Subcutaneous abdominal adipose tissue (tissue), 5 donors: ENCODE data around the gene GNG4.
"Not testable (repeated sequence)": the region's sequence is repeated elsewhere in the genome, so short reads cannot be mapped to it uniquely, and the experiment has no call there.

Source experiments
- H3K27ac ChIP-seq: one replicate; pipeline ENCODE4 v1.7.0; 2013; ENCODE audit warnings: low read depth, mild to moderate bottlenecking, inconsistent platforms, low read length, moderate library complexity
- H3K27me3 ChIP-seq, 5 donors: one replicate each; pipeline ENCODE4 v1.7.0; 2013; ENCODE audit warnings: low read length in 5 of 5, inconsistent platforms in 1 of 5; ENCODE audit not compliant: control insufficient read depth in 5 of 5, insufficient read depth in 4 of 5
- H3K36me3 ChIP-seq, 5 donors: one replicate each; pipeline ENCODE4 v1.7.0; 2013; ENCODE audit warnings: low read length in 5 of 5; ENCODE audit not compliant: control insufficient read depth in 5 of 5, insufficient read depth in 5 of 5
- H3K4me1 ChIP-seq, 5 donors: one replicate each; pipeline ENCODE4 v1.7.0; 2013; ENCODE audit warnings: low read length in 5 of 5, mild to moderate bottlenecking in 3 of 5, moderate library complexity in 1 of 5; ENCODE audit not compliant: control insufficient read depth in 5 of 5, insufficient read depth in 5 of 5
- H3K4me3 ChIP-seq, 5 donors: one replicate each; pipeline ENCODE4 v1.7.0; 2013; ENCODE audit warnings: low read length in 5 of 5, low read depth in 1 of 5
- H3K9ac ChIP-seq, 5 donors: one replicate each; pipeline ENCODE4 v1.7.0; 2013; ENCODE audit warnings: low read length in 5 of 5, mild to moderate bottlenecking in 4 of 5, moderate library complexity in 3 of 5
- H3K9me3 ChIP-seq, 5 donors: one replicate each; pipeline ENCODE4 v1.7.0; 2013; ENCODE audit warnings: low read length in 5 of 5; ENCODE audit not compliant: control insufficient read depth in 5 of 5
- donor health status: healthy.
- donor health status: healthy.
- donor health status: healthy.
- donor health status: healthy.
- donor health status: healthy.

Gene GNG4

GRCh38 chr1:235572971-235573370 is 76.6 kb downstream of the GNG4 start:
- H3K4me1 ChIP-seq, result peaks cover 0 to 11% (median 0%) of the 10 kb centered on the region in 5 donors
- H3K9me3 ChIP-seq, H3K9ac ChIP-seq, H3K4me3 ChIP-seq, H3K27me3 ChIP-seq, H3K27ac ChIP-seq, H3K36me3 ChIP-seq: not testable (repeated sequence)

GRCh38 chr1:235571482-235571881 is 78.1 kb downstream of the GNG4 start:
- Histone ChIP-seq H3K27ac (no peak overlapping the region), H3K4me3 (no peak overlapping the region), H3K4me1 (peaks cover 0 to 11% (median 0%) of the 10 kb centered on the region in 5 donors)

GRCh38 chr1:235567812-235568503 is 81.6 kb downstream of the GNG4 start:
- H3K4me1 ChIP-seq, result no peaks in the 10 kb centered on the region
- no peaks in the 10 kb centered on the region for H3K36me3 ChIP-seq
- peaks cover 0 to 3% (median 0%) of the 10 kb centered on the region in 5 donors for H3K27me3 ChIP-seq
- H3K9me3 ChIP-seq, result no peaks in the 10 kb centered on the region
- H3K9ac ChIP-seq, result no peak overlapping the region
- no peak overlapping the region for H3K4me3 ChIP-seq
- no peak overlapping the region for H3K27ac ChIP-seq

More at GRCh38 chr1:235571482-235571881, 78.1 kb downstream of the GNG4 start:
- Histone ChIP-seq H3K9ac (no peak overlapping the region), H3K36me3 (no peaks in the 10 kb centered on the region), H3K27me3 (no peaks in the 10 kb centered on the region), H3K9me3 (no peaks in the 10 kb centered on the region)

GRCh38 chr1:235566084-235566483 is 83.5 kb downstream of the GNG4 start:
- no peak overlapping the region for H3K27ac ChIP-seq
- no peaks in the 10 kb centered on the region for H3K9me3 ChIP-seq
- no peak overlapping the region for H3K4me3 ChIP-seq
- peaks cover 0 to 3% (median 0%) of the 10 kb centered on the region in 5 donors for H3K27me3 ChIP-seq
- H3K36me3 ChIP-seq, result no peaks in the 10 kb centered on the region
- no peak overlapping the region for H3K9ac ChIP-seq
- H3K4me1 ChIP-seq, result no peaks in the 10 kb centered on the region

GRCh38 chr1:235563513-235564061 is 86.0 kb downstream of the GNG4 start:
- Histone ChIP-seq H3K4me1 (no peaks in the 10 kb centered on the region), H3K9ac (no peak overlapping the region), H3K27me3 (peaks cover 0 to 3% (median 0%) of the 10 kb centered on the region in 5 donors), H3K9me3 (no peaks in the 10 kb centered on the region), H3K27ac (no peak overlapping the region), H3K36me3 (no peaks in the 10 kb centered on the region), H3K4me3 (no peak overlapping the region)

- Histone ChIP-seq H3K9ac (no peak overlapping the region), H3K4me3 (no peak overlapping the region), H3K9me3 (no peaks in the 10 kb centered on the region), H3K4me1 (no peaks in the 10 kb centered on the region), H3K27me3 (peaks cover 0 to 3% (median 0%) of the 10 kb centered on the region in 5 donors), H3K27ac (no peak overlapping the region), H3K36me3 (no peaks in the 10 kb centered on the region)
These were observed 87.0 kb downstream of the GNG4 start for GRCh38 chr1:235562589-235562988.

GRCh38 chr1:235558621-235559169 is 90.9 kb downstream of the GNG4 start:
- no peak overlapping the region for H3K9ac ChIP-seq
- H3K27me3 ChIP-seq, result no peaks in the 10 kb centered on the region
- H3K4me1 ChIP-seq, result no peaks in the 10 kb centered on the region
- H3K9me3 ChIP-seq, result no peaks in the 10 kb centered on the region
- H3K36me3 ChIP-seq, result no peaks in the 10 kb centered on the region
- H3K4me3 ChIP-seq, result no peak overlapping the region
- H3K27ac ChIP-seq, result no peak overlapping the region

- no peaks in the 10 kb centered on the region for H3K9me3 ChIP-seq
- no peaks in the 10 kb centered on the region for H3K4me1 ChIP-seq
- H3K36me3 ChIP-seq, result no peaks in the 10 kb centered on the region
- no peak overlapping the region for H3K9ac ChIP-seq
- H3K27ac ChIP-seq, result no peak overlapping the region
- H3K27me3 ChIP-seq, result no peaks in the 10 kb centered on the region
- no peak overlapping the region for H3K4me3 ChIP-seq
These were observed 92.1 kb downstream of the GNG4 start for GRCh38 chr1:235557495-235557894.

- Histone ChIP-seq H3K36me3 (no peaks in the 10 kb centered on the region), H3K4me3 (no peak overlapping the region), H3K27ac (no peak overlapping the region), H3K27me3 (no peaks in the 10 kb centered on the region), H3K9ac (no peak overlapping the region), H3K9me3 (no peaks in the 10 kb centered on the region), H3K4me1 (no peaks in the 10 kb centered on the region)
These were observed 92.8 kb downstream of the GNG4 start for GRCh38 chr1:235556807-235557206.

- no peak overlapping the region for H3K4me3 ChIP-seq
- H3K36me3 ChIP-seq, result no peaks in the 10 kb centered on the region
- no peaks in the 10 kb centered on the region for H3K9me3 ChIP-seq
- H3K27me3 ChIP-seq, result peaks cover 0 to 2% (median 0%) of the 10 kb centered on the region in 5 donors
- H3K4me1 ChIP-seq, result no peaks in the 10 kb centered on the region
- H3K9ac ChIP-seq, result no peak overlapping the region
- no peak overlapping the region for H3K27ac ChIP-seq
These were observed 96.5 kb downstream of the GNG4 start for GRCh38 chr1:235553112-235553551.
